Endodermal cell (in vitro differentiated cells): ENCODE measurements around the gene ATF7IP. TPM values are rescaled to one million over a fixed set of nuclear protein-coding genes. Genes with fewer than 3 reads are reported as not detected.

Experiments
- DNase-seq: peaks from one replicate; pipeline ENCODE4 v3.0.0-alpha.2; 2017
- H3K27ac ChIP-seq: 2 replicates; pipeline ENCODE4 v1.5.1; 2013; ENCODE audit warnings: mild to moderate bottlenecking, low read depth, low read length, moderate library complexity
- H3K27me3 ChIP-seq: 2 replicates; pipeline ENCODE4 v1.6.1; 2013; ENCODE audit warnings: mild to moderate bottlenecking, low read length, moderate library complexity; ENCODE audit not compliant: insufficient read depth, control insufficient read depth, poor library complexity, severe bottlenecking
- H3K36me3 ChIP-seq: 2 replicates; pipeline ENCODE4 v1.7.0; 2013; ENCODE audit warnings: mild to moderate bottlenecking, low read length, moderate library complexity; ENCODE audit not compliant: control insufficient read depth, insufficient read depth
- H3K4me1 ChIP-seq: one replicate; pipeline ENCODE4 v1.7.0; 2013; ENCODE audit warnings: low read length; ENCODE audit not compliant: control insufficient read depth, insufficient read depth
- H3K4me3 ChIP-seq: 2 replicates; pipeline ENCODE4 v1.5.1; 2013; ENCODE audit warnings: mild to moderate bottlenecking, low read length, moderate library complexity
- H3K9ac ChIP-seq: 2 replicates; pipeline ENCODE4 v1.6.1; 2013; ENCODE audit warnings: mild to moderate bottlenecking, low read length, moderate library complexity; ENCODE audit not compliant: poor library complexity, severe bottlenecking; ENCODE audit errors: extremely low read depth
- H3K9me3 ChIP-seq: 2 replicates; pipeline ENCODE4 v1.6.1; 2013; ENCODE audit warnings: mild to moderate bottlenecking, low read length, moderate library complexity; ENCODE audit not compliant: control insufficient read depth
- H3K27ac Mint-ChIP-seq: 2 replicates; pipeline ENCODE4 v1.8.0; 2020; ENCODE audit warnings: mixed read lengths
- H3K27me3 Mint-ChIP-seq: 2 replicates; pipeline ENCODE4 v1.8.0; 2021; ENCODE audit warnings: mild to moderate bottlenecking, mixed read lengths; ENCODE audit not compliant: insufficient read depth
- H3K36me3 Mint-ChIP-seq: 2 replicates; pipeline ENCODE4 v1.8.0; 2020; ENCODE audit warnings: low read depth, mixed read lengths
- H3K4me1 Mint-ChIP-seq: 2 replicates; pipeline ENCODE4 v1.8.0; 2020; ENCODE audit warnings: mixed read lengths
- H3K4me3 Mint-ChIP-seq: 2 replicates; pipeline ENCODE4 v1.8.0; 2020; ENCODE audit warnings: mild to moderate bottlenecking, moderate library complexity, mixed read lengths
- H3K9me3 Mint-ChIP-seq: 2 replicates; pipeline ENCODE4 v1.8.0; 2020; ENCODE audit warnings: mild to moderate bottlenecking, mixed read lengths
- WGBS, 2 experiments: methylation state at CpG; one replicate each; pipeline versions ENCODE4 v1.1.5 to v1.1.7; 2013; ENCODE audit warnings: missing lambda C conversion rate in 2 of 2, mixed read lengths in 1 of 2; ENCODE audit not compliant: insufficient coverage in 1 of 2, insufficient read length in 1 of 2; 5-methylcytosine and 5-hydroxymethylcytosine counted together
- total RNA-seq, 2 donors: library from RNA; stranded (reverse); fragmentation: NEBNext Ultra II Directional in 1 of 2; extraction: Animal tissue kit (Norgen Biotek cat#: 25700) in 1 of 2; gene quantifications; 2 replicates in 1 of 2; 3 replicates in 1 of 2; pipeline ENCODE4 v1.2.1, GENCODE V29; 2021
- TF ChIP-seq, protein P1 (sequence below): fragments of 200-600 bp; sonication (generic); conservative IDR thresholded peaks from 2 replicates; pipeline ENCODE4 v1.5.0; 2021; ENCODE audit warnings: antibody characterized with exemption, mild to moderate bottlenecking

Gene ATF7IP
- total RNA-seq, 2 donors from 2014 or later, result 174 to 222 TPM

- Mint-ChIP-seq H3K27me3 (no peaks in the 10 kb centered on the region), H3K36me3 (peaks cover 30% of the 10 kb centered on the region), H3K4me1 (peaks cover 34% of the 10 kb centered on the region), H3K27ac (no peak overlapping the region), H3K4me3 (no peak overlapping the region), H3K9me3 (peaks cover 13% of the 10 kb centered on the region)
- Histone ChIP-seq H3K4me3 (no peak overlapping the region), H3K9ac (no peak overlapping the region), H3K4me1 (peaks cover 2% of the 10 kb centered on the region), H3K36me3 (peaks cover 8% of the 10 kb centered on the region), H3K27ac (peak overlapping the region; percentile 81), H3K9me3 (peaks cover 11% of the 10 kb centered on the region), H3K27me3 (no peaks in the 10 kb centered on the region)
- 83 to 84% methylated on average over 1 to 3 of the region's 3 CpGs for WGBS, 2 experiments
- no peak for DNase-seq
- TF ChIP-seq, protein P1, sequence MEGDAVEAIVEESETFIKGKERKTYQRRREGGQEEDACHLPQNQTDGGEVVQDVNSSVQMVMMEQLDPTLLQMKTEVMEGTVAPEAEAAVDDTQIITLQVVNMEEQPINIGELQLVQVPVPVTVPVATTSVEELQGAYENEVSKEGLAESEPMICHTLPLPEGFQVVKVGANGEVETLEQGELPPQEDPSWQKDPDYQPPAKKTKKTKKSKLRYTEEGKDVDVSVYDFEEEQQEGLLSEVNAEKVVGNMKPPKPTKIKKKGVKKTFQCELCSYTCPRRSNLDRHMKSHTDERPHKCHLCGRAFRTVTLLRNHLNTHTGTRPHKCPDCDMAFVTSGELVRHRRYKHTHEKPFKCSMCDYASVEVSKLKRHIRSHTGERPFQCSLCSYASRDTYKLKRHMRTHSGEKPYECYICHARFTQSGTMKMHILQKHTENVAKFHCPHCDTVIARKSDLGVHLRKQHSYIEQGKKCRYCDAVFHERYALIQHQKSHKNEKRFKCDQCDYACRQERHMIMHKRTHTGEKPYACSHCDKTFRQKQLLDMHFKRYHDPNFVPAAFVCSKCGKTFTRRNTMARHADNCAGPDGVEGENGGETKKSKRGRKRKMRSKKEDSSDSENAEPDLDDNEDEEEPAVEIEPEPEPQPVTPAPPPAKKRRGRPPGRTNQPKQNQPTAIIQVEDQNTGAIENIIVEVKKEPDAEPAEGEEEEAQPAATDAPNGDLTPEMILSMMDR, result peak; percentile 75
Observed at GRCh38 chr12:14418451-14418890, 53.0 kb downstream of the ATF7IP start.

DNA sequence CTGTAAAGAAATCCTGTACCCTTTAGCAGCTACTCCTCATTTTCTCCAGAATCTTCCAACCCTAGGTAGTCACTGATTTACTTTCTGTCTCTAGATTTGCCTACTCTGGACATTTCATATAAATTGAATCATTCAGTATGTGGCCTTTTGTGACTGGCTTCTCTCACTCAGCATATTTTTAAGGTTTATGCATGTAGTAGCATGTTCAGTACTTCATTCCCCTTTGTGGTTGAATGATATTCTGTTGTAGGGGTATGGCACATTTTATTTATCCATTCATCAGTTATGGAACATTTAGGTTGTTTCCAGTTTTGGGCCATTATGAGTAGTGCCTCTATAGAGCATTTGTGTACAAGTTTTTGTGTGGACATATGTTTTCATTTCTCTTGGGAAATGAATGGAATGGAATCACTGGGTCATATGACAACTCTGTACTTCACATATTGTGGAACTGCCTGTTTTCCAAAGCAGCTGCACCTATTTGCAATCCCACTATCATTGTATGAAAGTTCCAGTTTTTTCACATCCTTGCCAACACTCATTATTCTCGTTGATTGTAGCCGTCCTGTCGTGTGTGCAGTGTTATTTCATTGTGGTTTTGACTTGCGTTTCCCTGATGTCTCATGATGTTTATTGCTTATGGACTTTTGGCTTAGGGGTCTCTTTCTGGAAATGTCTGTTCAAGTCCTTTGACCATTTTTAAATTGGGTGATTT is 57.2 kb downstream of the ATF7IP start:
- Mint-ChIP-seq H3K4me3 (no peak overlapping the region), H3K4me1 (peaks cover 11% of the 10 kb centered on the region), H3K36me3 (peaks cover 69% of the 10 kb centered on the region), H3K27me3 (no peaks in the 10 kb centered on the region), H3K27ac (peak overlapping the region; percentile 45), H3K9me3 (peaks cover 13% of the 10 kb centered on the region)
- H3K27me3 ChIP-seq, result no peaks in the 10 kb centered on the region
- H3K4me1 ChIP-seq, result peaks cover 2% of the 10 kb centered on the region
- no peak overlapping the region for H3K4me3 ChIP-seq
- peaks cover 11% of the 10 kb centered on the region for H3K9me3 ChIP-seq
- WGBS, 2 experiments, result 97% methylated on average over 4 of the region's 4 CpGs; no CpG with 5 or more reads in 1 of the 2 experiments
- TF ChIP-seq, protein P1, result no peak
- peaks cover 47% of the 10 kb centered on the region for H3K36me3 ChIP-seq
- no peak overlapping the region for H3K27ac ChIP-seq
- no peak for DNase-seq
- H3K9ac ChIP-seq, result no peak overlapping the region

DNA sequence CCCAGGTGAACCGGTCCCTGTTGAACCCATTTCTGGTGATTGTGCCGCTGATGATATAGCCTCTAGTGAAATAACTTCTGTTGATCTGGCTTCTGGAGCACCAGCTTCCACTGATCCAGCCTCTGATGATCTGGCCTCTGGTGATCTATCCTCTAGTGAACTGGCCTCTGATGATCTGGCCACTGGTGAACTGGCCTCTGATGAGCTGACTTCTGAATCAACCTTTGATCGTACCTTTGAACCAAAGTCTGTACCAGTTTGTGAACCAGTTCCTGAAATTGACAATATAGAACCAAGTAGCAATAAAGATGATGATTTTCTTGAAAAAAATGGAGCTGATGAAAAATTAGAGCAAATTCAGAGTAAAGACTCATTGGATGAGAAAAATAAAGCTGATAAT is 59.1 kb downstream of the ATF7IP start:
- H3K4me1 Mint-ChIP-seq, result peaks cover 7% of the 10 kb centered on the region
- H3K4me1 ChIP-seq, result no peaks in the 10 kb centered on the region
- H3K4me3 ChIP-seq, result no peak overlapping the region
- peaks cover 62% of the 10 kb centered on the region for H3K36me3 ChIP-seq
- H3K9ac ChIP-seq, result no peak overlapping the region
- 94 to 100% methylated on average over 3 of the region's 3 CpGs for WGBS, 2 experiments
- DNase-seq, result no peak
- H3K27me3 ChIP-seq, result no peaks in the 10 kb centered on the region
- H3K4me3 Mint-ChIP-seq, result no peak overlapping the region
- no peak overlapping the region for H3K27ac Mint-ChIP-seq
- peaks cover 12% of the 10 kb centered on the region for H3K9me3 ChIP-seq
- H3K9me3 Mint-ChIP-seq, result peaks cover 13% of the 10 kb centered on the region
- peaks cover 84% of the 10 kb centered on the region for H3K36me3 Mint-ChIP-seq
- H3K27ac ChIP-seq, result no peak overlapping the region
- H3K27me3 Mint-ChIP-seq, result no peaks in the 10 kb centered on the region
- TF ChIP-seq, protein P1, result no peak
